Ovary (tissue), 9 donors: ENCODE measurements around the gene OPCML. TPM values are rescaled to one million over a fixed set of nuclear protein-coding genes. Genes with fewer than 3 reads are reported as not detected.

Experiments
- DNase-seq, 5 donors: peaks; one replicate each; pipeline ENCODE4 v3.0.0-alpha.2; 2019 to 2020
- H3K27ac ChIP-seq, 2 donors: fragments of 200-600 bp; one replicate each; pipeline versions ENCODE4 v1.5.1 to v1.8.0; 2019 to 2022
- H3K27me3 ChIP-seq: fragments of 200-600 bp; one replicate; pipeline ENCODE4 v1.8.0; 2022
- H3K36me3 ChIP-seq: fragments of 200-600 bp; sonication (generic); one replicate; pipeline ENCODE4 v1.5.1; 2019
- H3K4me1 ChIP-seq: one replicate; pipeline ENCODE4 v1.8.1; 2013; ENCODE audit warnings: mild to moderate bottlenecking, moderate library complexity; ENCODE audit not compliant: insufficient read depth
- H3K4me3 ChIP-seq: fragments of 200-600 bp; sonication (generic); one replicate; pipeline ENCODE4 v1.5.1; 2017
- H3K9me3 ChIP-seq, 2 donors: fragments of 200-600 bp in 1 of 2; sonication (generic) in 1 of 2; one replicate each; pipeline versions ENCODE4 v1.5.1 to v1.8.1; 2013 to 2019; ENCODE audit warnings: mild to moderate bottlenecking in 1 of 2, moderate library complexity in 1 of 2
- EP300 ChIP-seq: sonication (generic); formaldehyde crosslinking; IDR thresholded peaks from one replicate; pipeline ENCODE4 v1.6.1; 2017; ENCODE audit warnings: antibody characterized with exemption
- POLR2A ChIP-seq: fragments of 450-650 bp; IDR thresholded peaks from one replicate; pipeline ENCODE4 v1.6.1; 2017; ENCODE audit warnings: antibody characterized with exemption, mild to moderate bottlenecking, moderate library complexity
- WGBS, 3 donors: extraction: QIAGEN DNeasy Blood & Tissue Kit in 1 of 3; methylation state at CpG; one replicate each; pipeline versions ENCODE4 v1.1.5 to v1.1.7; 2013 to 2017; 5-methylcytosine and 5-hydroxymethylcytosine counted together
- intact Hi-C, 4 donors: fragments of 100-400 bp; cut with DNase I; formaldehyde crosslinking; loops; one replicate each; pipeline versions ENCODE4 v1.11.0 to v1.15.1; 2022 to 2023
- polyA plus RNA-seq, 2 donors: library from polyadenylated mRNA; stranded (reverse); fragments of 200-250 nt in 1 of 2; fragments of 350-450 nt in 1 of 2; fragmentation: Illumina TruSeq in 1 of 2; extraction: RNeasy Lipid Tissue Mini Kit (QIAGEN cat#74804) in 1 of 2; gene quantifications; one replicate each; pipeline ENCODE4 v1.2.3, GENCODE V29; 2013 to 2014
- total RNA-seq, 7 donors: library from RNA; depleted of rRNA in 2 of 7; stranded (reverse); fragments of >200 nt in 2 of 7; fragmentation: NEBNext Ultra II Directional in 3 of 7; extraction: Animal tissue kit (Norgen Biotek cat#: 25700) in 3 of 7; gene quantifications; one replicate each; pipeline versions ENCODE4 v1.1.0 to v1.2.4, GENCODE V29; 2016 to 2023
- TF ChIP-seq, protein P1 (sequence below), 3 donors: fragments of 450-650 bp in 2 of 3; fragments of 200-600 bp in 1 of 3; IDR thresholded peaks; one replicate each; pipeline versions ENCODE4 v1.5.1 to v1.8.0; 2016 to 2022; ENCODE audit warnings: antibody characterized with exemption in 3 of 3, mild to moderate bottlenecking in 1 of 3
- donor health status: DM: no; HTN: no; CAD: no; lungs with moderate emphysema.
- donor health status: DM: no; HTN: no; CAD: no.
- donor health status: Bipolar disorder and iron deficiency.
- donor health status: DM: yes; HTN: yes; CAD: no.
- donor health status: DM: no; HTN: no; CAD: no.
- donor health status: DM: yes; HTN: yes; CAD: no.

OPCML gene
- total and polyA plus RNA-seq, 9 donors = under 0.01 to 2.8 (median 0.32) TPM; not detected in 2

DNA sequence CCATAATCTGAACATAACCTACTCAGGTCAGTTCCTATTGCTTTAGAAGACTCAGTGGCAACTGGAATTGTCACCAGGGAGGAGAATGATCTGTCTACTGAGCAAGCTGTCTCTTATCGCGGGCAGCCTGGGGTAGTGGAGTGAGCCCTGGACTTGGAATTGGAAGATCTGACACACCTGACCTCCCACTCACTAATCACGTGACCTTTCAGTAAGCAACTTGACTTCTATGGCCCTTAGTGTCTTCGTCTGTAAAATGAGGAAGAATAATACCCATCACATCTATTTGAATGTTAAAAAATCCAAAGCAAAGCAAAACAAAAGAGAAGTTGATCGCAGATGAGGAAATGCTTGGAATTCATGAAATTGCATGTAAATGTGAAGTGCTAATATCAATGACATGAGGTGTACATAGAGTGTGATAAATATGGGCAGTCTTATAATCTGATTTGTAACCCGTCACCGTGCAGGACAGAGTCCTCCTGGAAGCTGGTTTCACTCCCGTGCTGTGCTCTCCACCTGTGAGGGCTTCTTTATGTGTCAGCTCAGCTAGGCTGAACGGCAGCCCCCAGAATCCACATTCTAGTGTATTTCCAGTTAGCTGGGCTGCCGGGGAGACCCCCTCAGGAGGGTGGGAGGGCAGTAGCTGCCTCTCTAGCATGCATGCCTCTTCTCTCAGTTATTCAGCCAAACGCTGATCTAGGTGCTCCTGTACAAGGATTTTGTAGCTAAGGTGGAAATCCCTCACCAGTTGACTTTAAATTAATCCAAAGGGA is 482.9 kb downstream of the OPCML start:
- no peaks in the 10 kb centered on the region for H3K27me3 ChIP-seq
- no peaks in the 10 kb centered on the region for H3K9me3 ChIP-seq
- WGBS, 3 donors = 38 to 53% (median 42%) methylated on average over 11 of the region's 11 CpGs
- TF ChIP-seq EP300 (no peak), POLR2A (no peak)
- TF ChIP-seq, protein P1, sequence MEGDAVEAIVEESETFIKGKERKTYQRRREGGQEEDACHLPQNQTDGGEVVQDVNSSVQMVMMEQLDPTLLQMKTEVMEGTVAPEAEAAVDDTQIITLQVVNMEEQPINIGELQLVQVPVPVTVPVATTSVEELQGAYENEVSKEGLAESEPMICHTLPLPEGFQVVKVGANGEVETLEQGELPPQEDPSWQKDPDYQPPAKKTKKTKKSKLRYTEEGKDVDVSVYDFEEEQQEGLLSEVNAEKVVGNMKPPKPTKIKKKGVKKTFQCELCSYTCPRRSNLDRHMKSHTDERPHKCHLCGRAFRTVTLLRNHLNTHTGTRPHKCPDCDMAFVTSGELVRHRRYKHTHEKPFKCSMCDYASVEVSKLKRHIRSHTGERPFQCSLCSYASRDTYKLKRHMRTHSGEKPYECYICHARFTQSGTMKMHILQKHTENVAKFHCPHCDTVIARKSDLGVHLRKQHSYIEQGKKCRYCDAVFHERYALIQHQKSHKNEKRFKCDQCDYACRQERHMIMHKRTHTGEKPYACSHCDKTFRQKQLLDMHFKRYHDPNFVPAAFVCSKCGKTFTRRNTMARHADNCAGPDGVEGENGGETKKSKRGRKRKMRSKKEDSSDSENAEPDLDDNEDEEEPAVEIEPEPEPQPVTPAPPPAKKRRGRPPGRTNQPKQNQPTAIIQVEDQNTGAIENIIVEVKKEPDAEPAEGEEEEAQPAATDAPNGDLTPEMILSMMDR (IDR thresholded peaks at IDR 0.05) = no peak
- DNase-seq = no peak
- no peak overlapping the region for H3K4me3 ChIP-seq
- H3K27ac ChIP-seq = no peak overlapping the region
- intact Hi-C loops = no loop called here
- no peaks in the 10 kb centered on the region for H3K36me3 ChIP-seq
- no peaks in the 10 kb centered on the region for H3K4me1 ChIP-seq

DNA sequence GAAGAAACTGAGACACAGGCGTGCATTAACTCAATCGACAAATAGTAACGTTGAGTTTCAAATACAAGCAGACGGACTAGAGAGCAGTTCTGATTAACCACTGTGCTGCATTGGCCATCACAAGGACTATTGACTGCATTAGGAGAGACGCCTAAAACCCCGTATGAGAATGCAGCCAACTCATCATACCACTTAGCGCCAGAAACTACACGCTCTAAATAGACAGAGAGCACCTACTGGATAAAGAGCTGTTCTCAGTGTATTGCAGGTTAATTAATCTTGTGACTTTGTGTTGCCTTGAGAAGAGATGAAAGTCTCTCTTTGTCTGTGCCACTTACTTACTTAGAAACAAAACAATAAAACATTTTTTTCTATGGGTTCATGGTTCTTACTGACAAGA is 484.0 kb downstream of the OPCML start:
- no peak overlapping the region for H3K4me3 ChIP-seq
- 66 to 82% (median 66%) methylated on average over 8 of the region's 8 CpGs for WGBS, 3 donors
- H3K27ac ChIP-seq = no peak overlapping the region
- H3K4me1 ChIP-seq = no peaks in the 10 kb centered on the region
- no peak for TF ChIP-seq EP300
- TF ChIP-seq POLR2A = no peak
- TF ChIP-seq, protein P1 (IDR thresholded peaks at IDR 0.05) = no peak
- no peaks in the 10 kb centered on the region for H3K9me3 ChIP-seq
- H3K27me3 ChIP-seq = no peaks in the 10 kb centered on the region
- no peaks in the 10 kb centered on the region for H3K36me3 ChIP-seq
- DNase-seq = no peak
- intact Hi-C loops = no loop called here

DNA sequence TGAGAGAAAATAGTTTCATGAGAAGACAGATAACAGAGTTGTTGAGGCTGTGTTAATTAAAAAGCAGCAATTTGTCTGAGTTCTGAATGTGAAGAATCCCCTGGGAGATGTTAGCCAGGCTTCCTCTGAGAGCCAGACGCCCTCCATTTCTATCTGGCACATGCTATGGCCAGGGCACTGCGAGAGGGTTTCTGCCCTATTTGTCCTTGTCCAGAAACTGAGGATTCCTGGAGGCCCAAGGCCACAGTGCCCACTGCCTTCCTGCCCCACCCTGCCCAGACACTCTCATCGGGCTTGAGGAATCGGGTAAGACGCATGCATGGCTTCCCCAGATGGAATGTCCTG is 484.6 kb downstream of the OPCML start:
- TF ChIP-seq POLR2A (no peak), EP300 (no peak)
- TF ChIP-seq, protein P1 (IDR thresholded peaks at IDR 0.05) = no peak
- 19 to 41% (median 29%) methylated on average over 5 of the region's 5 CpGs for whole genome bisulfite sequencing, 3 donors
- no peak overlapping the region for H3K4me3 ChIP-seq
- intact Hi-C loops = no loop called here
- no peaks in the 10 kb centered on the region for H3K9me3 ChIP-seq
- H3K36me3 ChIP-seq = no peaks in the 10 kb centered on the region
- H3K27me3 ChIP-seq = no peaks in the 10 kb centered on the region
- H3K4me1 ChIP-seq = no peaks in the 10 kb centered on the region
- no peak for DNase-seq
- no peak overlapping the region for H3K27ac ChIP-seq

DNA sequence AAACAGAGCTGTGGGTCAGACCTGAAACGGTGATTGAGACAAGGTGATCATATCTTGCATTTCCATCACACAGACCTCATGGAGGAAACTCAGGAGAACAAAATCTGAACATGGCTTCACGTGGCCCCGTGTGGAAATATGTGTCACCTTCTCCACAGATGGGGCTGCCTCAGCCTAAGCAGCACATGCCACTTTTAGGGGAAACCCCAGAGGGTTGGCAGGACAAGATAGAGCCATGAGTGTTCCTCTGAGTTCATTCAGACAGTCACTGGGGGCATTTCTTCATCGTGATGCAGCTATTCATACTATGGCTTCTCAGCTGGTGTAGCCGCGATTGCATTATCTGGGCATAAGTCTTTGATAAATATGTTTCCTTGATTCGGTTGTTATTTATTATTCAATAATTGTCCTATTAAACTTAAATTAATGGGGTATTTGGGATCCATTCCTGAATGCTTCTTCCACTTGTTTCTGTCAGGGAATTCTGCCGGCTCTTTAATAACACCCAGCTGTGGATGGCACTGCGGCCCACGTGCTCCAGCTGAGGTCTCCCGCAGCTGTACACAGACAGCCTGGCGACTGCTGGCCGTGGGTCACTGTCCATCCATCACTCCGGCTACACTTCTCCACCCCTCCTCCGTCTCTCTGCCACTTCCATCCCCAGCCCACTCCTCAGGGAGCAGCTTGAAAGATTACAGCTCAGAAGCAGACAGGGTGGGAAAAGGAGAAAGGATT is 485.1 kb downstream of the OPCML start:
- H3K4me1 ChIP-seq = no peaks in the 10 kb centered on the region

More for the DNA sequence above, 485.1 kb downstream of the OPCML start:
- no peaks in the 10 kb centered on the region for H3K36me3 ChIP-seq
- no peaks in the 10 kb centered on the region for H3K9me3 ChIP-seq
- no peak for DNase-seq
- no peaks in the 10 kb centered on the region for H3K27me3 ChIP-seq
- TF ChIP-seq, protein P1 (IDR thresholded peaks at IDR 0.05) = no peak
- TF ChIP-seq POLR2A (no peak), EP300 (no peak)
- 14 to 20% (median 19%) methylated on average over 15 of the region's 15 CpGs for WGBS, 3 donors
- no peak overlapping the region for H3K4me3 ChIP-seq
- intact Hi-C loops = no loop called here
- no peak overlapping the region for H3K27ac ChIP-seq
